SK-N-SH treated with all-trans-retinoic acid at 6 μM for 48 hours (cell line): ENCODE results near the gene USH2A.

Experiments
- ATAC-seq: fragments of 200-7000 bp; cut with Tn5 transposase; 3 replicates; pipeline ENCODE4 v1.9.1; 2020; ENCODE audit warnings: mild to moderate bottlenecking, moderate library complexity
- ARNTL ChIP-seq: fragments of 450-650 bp; formaldehyde crosslinking; IDR thresholded peaks from 2 replicates; pipeline ENCODE4 v1.5.0; 2020; ENCODE audit warnings: low read depth, mild to moderate bottlenecking, moderate library complexity, borderline replicate concordance
- BACH2 ChIP-seq: fragments of 250-450 bp; sonication (Bioruptor Pico); IDR thresholded peaks from 2 replicates; pipeline ENCODE4 v1.9.0; 2021; ENCODE audit warnings: mild to moderate bottlenecking, borderline replicate concordance
- ESRRG ChIP-seq: fragments of 250-450 bp; sonication (Bioruptor Pico); IDR thresholded peaks from 2 replicates; pipeline ENCODE4 v1.6.1; 2021; ENCODE audit warnings: mild to moderate bottlenecking
- GLIS3 ChIP-seq: fragments of 250-450 bp; sonication (Bioruptor Pico); IDR thresholded peaks from 2 replicates; pipeline ENCODE4 v1.5.0; 2020; ENCODE audit warnings: mild to moderate bottlenecking, moderate library complexity
- OSR1 ChIP-seq: fragments of 250-450 bp; sonication (Bioruptor Pico); IDR thresholded peaks from 2 replicates; pipeline ENCODE4 v1.8.0; 2022; ENCODE audit warnings: moderate library complexity, mild to moderate bottlenecking, inconsistent platforms
- PPARA ChIP-seq: fragments of 250-450 bp; sonication (Bioruptor Pico); IDR thresholded peaks from 2 replicates; pipeline ENCODE4 v1.5.0; 2020; ENCODE audit warnings: mild to moderate bottlenecking, borderline replicate concordance
- RARB ChIP-seq: fragments of 250-450 bp; sonication (Bioruptor Pico); IDR thresholded peaks from 2 replicates; pipeline ENCODE4 v1.8.0; 2021; ENCODE audit warnings: mild to moderate bottlenecking, moderate library complexity
- SNAI2 ChIP-seq: fragments of 250-450 bp; sonication (Bioruptor Pico); IDR thresholded peaks from 2 replicates; pipeline ENCODE4 v1.5.0; 2020; ENCODE audit warnings: mild to moderate bottlenecking, moderate library complexity
- TCF4 ChIP-seq: fragments of 250-450 bp; sonication (Bioruptor Pico); IDR thresholded peaks from 2 replicates; pipeline ENCODE4 v1.8.0; 2021; ENCODE audit warnings: mild to moderate bottlenecking, moderate library complexity, borderline replicate concordance
- TOX ChIP-seq: fragments of 250-450 bp; sonication (Bioruptor Pico); IDR thresholded peaks from 2 replicates; pipeline ENCODE4 v1.8.0; 2021; ENCODE audit warnings: mild to moderate bottlenecking, moderate library complexity, borderline replicate concordance
- ZC3H10 ChIP-seq: fragments of 250-450 bp; sonication (Bioruptor Pico); IDR thresholded peaks from 2 replicates; pipeline ENCODE4 v1.5.1; 2021; ENCODE audit warnings: mild to moderate bottlenecking, moderate library complexity
- ZFP3 ChIP-seq: fragments of 250-450 bp; sonication (Bioruptor Pico); IDR thresholded peaks from 2 replicates; pipeline ENCODE4 v1.5.0; 2020; ENCODE audit warnings: mild to moderate bottlenecking, moderate library complexity
- ZFP30 ChIP-seq: fragments of 450-650 bp; formaldehyde crosslinking; IDR thresholded peaks from 2 replicates; pipeline ENCODE4 v1.5.0; 2022; ENCODE audit warnings: mild to moderate bottlenecking, moderate library complexity
- ZNF565 ChIP-seq: fragments of 450-650 bp; formaldehyde crosslinking; conservative IDR thresholded peaks from 2 replicates; pipeline ENCODE4 v1.5.0; 2020; ENCODE audit warnings: low read depth, mild to moderate bottlenecking, moderate library complexity
- ZNF70 ChIP-seq: fragments of 450-650 bp; formaldehyde crosslinking; IDR thresholded peaks from 2 replicates; pipeline ENCODE4 v1.5.0; 2020; ENCODE audit warnings: mild to moderate bottlenecking, moderate library complexity
- ZNF8 ChIP-seq: fragments of 450-650 bp; formaldehyde crosslinking; IDR thresholded peaks from 2 replicates; pipeline ENCODE4 v1.5.0; 2020; ENCODE audit warnings: mild to moderate bottlenecking, moderate library complexity
- TF ChIP-seq, protein P1 (sequence below): fragments of 250-450 bp; sonication (Bioruptor Pico); IDR thresholded peaks from 2 replicates; pipeline ENCODE4 v1.8.0; 2020; ENCODE audit warnings: mild to moderate bottlenecking, moderate library complexity, borderline replicate concordance
- TF ChIP-seq, protein P2 (sequence below): fragments of 250-450 bp; sonication (Bioruptor Pico); IDR thresholded peaks from 2 replicates; pipeline ENCODE4 v1.5.1; 2020; ENCODE audit warnings: low read depth, mild to moderate bottlenecking, moderate library complexity
- TF ChIP-seq, protein P3 (sequence below): fragments of 250-450 bp; sonication (Bioruptor Pico); IDR thresholded peaks from 2 replicates; pipeline ENCODE4 v1.5.0; 2020; ENCODE audit warnings: mild to moderate bottlenecking, moderate library complexity
- TF ChIP-seq, protein P4 (sequence below): fragments of 250-450 bp; sonication (Bioruptor Pico); IDR thresholded peaks from 2 replicates; pipeline ENCODE4 v1.5.1; 2021; ENCODE audit warnings: mild to moderate bottlenecking, moderate library complexity
- TF ChIP-seq, protein P5 (sequence below): fragments of 250-450 bp; sonication (Bioruptor Pico); IDR thresholded peaks from 2 replicates; pipeline ENCODE4 v1.8.0; 2021; ENCODE audit warnings: low read depth, mild to moderate bottlenecking, moderate library complexity, borderline replicate concordance

USH2A gene

DNA sequence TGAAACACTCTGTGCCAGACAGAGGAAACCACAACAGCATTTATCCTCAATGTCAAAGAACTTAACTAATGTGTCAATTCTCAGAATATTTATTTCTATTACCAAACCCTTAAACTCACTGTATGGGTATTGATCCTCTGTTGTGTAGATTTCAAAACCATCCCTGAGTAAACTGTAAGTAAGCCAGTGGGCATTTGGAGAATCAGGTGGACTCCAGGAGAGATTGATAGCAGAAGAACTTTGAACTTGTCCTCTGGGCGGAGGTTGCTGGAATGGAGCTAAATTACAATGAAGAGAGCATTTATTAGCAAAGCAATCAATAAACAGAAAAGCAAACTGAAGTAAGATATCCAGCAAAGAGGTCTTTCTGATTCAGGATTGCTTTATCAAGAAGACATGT is 216.1 kb downstream of the USH2A start:
- TF ChIP-seq ARNTL (CRISPR knock-in tag) = no peak
- no peak for TF ChIP-seq SNAI2
- TF ChIP-seq, protein P1, sequence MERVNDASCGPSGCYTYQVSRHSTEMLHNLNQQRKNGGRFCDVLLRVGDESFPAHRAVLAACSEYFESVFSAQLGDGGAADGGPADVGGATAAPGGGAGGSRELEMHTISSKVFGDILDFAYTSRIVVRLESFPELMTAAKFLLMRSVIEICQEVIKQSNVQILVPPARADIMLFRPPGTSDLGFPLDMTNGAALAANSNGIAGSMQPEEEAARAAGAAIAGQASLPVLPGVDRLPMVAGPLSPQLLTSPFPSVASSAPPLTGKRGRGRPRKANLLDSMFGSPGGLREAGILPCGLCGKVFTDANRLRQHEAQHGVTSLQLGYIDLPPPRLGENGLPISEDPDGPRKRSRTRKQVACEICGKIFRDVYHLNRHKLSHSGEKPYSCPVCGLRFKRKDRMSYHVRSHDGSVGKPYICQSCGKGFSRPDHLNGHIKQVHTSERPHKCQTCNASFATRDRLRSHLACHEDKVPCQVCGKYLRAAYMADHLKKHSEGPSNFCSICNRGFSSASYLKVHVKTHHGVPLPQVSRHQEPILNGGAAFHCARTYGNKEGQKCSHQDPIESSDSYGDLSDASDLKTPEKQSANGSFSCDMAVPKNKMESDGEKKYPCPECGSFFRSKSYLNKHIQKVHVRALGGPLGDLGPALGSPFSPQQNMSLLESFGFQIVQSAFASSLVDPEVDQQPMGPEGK (CRISPR knock-in tag) = no peak
- TF ChIP-seq TOX (CRISPR knock-in tag) = no peak
- no peak for TF ChIP-seq ZNF8
- TF ChIP-seq ESRRG (CRISPR knock-in tag) = no peak
- TF ChIP-seq ZFP3 (CRISPR knock-in tag) = no peak
- no peak for TF ChIP-seq ZNF565 (CRISPR knock-in tag)
- TF ChIP-seq, protein P2, sequence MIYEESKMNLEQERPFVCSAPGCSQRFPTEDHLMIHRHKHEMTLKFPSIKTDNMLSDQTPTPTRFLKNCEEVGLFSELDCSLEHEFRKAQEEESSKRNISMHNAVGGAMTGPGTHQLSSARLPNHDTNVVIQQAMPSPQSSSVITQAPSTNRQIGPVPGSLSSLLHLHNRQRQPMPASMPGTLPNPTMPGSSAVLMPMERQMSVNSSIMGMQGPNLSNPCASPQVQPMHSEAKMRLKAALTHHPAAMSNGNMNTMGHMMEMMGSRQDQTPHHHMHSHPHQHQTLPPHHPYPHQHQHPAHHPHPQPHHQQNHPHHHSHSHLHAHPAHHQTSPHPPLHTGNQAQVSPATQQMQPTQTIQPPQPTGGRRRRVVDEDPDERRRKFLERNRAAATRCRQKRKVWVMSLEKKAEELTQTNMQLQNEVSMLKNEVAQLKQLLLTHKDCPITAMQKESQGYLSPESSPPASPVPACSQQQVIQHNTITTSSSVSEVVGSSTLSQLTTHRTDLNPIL (CRISPR knock-in tag) = no peak
- TF ChIP-seq BACH2 (CRISPR knock-in tag) = no peak
- no peak for ATAC-seq

DNA sequence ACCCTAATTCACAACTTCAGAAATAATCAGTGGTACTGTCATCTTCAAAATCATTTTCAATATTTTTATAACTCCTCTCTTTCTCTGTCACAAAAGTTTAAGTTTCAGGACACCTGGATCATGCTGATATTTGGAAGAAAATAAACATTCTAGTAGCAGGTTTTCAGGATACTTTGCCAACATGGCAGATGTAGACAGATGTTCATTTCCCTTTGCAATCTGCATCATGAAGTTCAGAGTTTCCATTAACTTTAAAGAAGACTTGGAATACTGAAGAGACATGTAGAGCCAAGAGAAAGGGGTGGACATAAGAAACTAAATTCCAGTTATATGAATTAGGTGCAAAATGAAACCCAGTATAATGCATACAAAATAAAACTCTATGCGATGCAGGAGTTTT is 218.1 kb downstream of the USH2A start:
- no peak for TF ChIP-seq ZNF70 (CRISPR knock-in tag)
- TF ChIP-seq, protein P3, sequence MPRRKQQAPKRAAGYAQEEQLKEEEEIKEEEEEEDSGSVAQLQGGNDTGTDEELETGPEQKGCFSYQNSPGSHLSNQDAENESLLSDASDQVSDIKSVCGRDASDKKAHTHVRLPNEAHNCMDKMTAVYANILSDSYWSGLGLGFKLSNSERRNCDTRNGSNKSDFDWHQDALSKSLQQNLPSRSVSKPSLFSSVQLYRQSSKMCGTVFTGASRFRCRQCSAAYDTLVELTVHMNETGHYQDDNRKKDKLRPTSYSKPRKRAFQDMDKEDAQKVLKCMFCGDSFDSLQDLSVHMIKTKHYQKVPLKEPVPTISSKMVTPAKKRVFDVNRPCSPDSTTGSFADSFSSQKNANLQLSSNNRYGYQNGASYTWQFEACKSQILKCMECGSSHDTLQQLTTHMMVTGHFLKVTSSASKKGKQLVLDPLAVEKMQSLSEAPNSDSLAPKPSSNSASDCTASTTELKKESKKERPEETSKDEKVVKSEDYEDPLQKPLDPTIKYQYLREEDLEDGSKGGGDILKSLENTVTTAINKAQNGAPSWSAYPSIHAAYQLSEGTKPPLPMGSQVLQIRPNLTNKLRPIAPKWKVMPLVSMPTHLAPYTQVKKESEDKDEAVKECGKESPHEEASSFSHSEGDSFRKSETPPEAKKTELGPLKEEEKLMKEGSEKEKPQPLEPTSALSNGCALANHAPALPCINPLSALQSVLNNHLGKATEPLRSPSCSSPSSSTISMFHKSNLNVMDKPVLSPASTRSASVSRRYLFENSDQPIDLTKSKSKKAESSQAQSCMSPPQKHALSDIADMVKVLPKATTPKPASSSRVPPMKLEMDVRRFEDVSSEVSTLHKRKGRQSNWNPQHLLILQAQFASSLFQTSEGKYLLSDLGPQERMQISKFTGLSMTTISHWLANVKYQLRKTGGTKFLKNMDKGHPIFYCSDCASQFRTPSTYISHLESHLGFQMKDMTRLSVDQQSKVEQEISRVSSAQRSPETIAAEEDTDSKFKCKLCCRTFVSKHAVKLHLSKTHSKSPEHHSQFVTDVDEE (CRISPR knock-in tag) = no peak
- TF ChIP-seq ZFP30 (CRISPR knock-in tag) = no peak
- no peak for TF ChIP-seq ZNF8
- TF ChIP-seq, protein P4, sequence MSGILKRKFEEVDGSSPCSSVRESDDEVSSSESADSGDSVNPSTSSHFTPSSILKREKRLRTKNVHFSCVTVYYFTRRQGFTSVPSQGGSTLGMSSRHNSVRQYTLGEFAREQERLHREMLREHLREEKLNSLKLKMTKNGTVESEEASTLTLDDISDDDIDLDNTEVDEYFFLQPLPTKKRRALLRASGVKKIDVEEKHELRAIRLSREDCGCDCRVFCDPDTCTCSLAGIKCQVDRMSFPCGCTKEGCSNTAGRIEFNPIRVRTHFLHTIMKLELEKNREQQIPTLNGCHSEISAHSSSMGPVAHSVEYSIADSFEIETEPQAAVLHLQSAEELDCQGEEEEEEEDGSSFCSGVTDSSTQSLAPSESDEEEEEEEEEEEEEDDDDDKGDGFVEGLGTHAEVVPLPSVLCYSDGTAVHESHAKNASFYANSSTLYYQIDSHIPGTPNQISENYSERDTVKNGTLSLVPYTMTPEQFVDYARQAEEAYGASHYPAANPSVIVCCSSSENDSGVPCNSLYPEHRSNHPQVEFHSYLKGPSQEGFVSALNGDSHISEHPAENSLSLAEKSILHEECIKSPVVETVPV = no peak
- TF ChIP-seq, protein P5, sequence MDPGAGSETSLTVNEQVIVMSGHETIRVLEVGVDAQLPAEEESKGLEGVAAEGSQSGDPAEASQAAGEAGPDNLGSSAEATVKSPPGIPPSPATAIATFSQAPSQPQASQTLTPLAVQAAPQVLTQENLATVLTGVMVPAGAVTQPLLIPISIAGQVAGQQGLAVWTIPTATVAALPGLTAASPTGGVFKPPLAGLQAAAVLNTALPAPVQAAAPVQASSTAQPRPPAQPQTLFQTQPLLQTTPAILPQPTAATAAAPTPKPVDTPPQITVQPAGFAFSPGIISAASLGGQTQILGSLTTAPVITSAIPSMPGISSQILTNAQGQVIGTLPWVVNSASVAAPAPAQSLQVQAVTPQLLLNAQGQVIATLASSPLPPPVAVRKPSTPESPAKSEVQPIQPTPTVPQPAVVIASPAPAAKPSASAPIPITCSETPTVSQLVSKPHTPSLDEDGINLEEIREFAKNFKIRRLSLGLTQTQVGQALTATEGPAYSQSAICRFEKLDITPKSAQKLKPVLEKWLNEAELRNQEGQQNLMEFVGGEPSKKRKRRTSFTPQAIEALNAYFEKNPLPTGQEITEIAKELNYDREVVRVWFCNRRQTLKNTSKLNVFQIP = no peak
- no peak for TF ChIP-seq ZFP3 (CRISPR knock-in tag)
- no peak for TF ChIP-seq PPARA (CRISPR knock-in tag)
- TF ChIP-seq RARB (CRISPR knock-in tag) = no peak
- TF ChIP-seq GLIS3 = no peak
- no peak for TF ChIP-seq ZNF565 (CRISPR knock-in tag)
- no peak for TF ChIP-seq BACH2 (CRISPR knock-in tag)
- TF ChIP-seq ESRRG (CRISPR knock-in tag) = no peak
- no peak for TF ChIP-seq TOX (CRISPR knock-in tag)
- TF ChIP-seq, protein P2 (CRISPR knock-in tag) = no peak
- no peak for TF ChIP-seq SNAI2
- no peak for TF ChIP-seq ZC3H10 (CRISPR knock-in tag)
- no peak for TF ChIP-seq TCF4 (CRISPR knock-in tag)
- TF ChIP-seq OSR1 (CRISPR knock-in tag) = no peak
- TF ChIP-seq, protein P1 (CRISPR knock-in tag) = no peak
- no peak for ATAC-seq
